H1 (cell line): ENCODE data around the gene NEGR1. TPM values are rescaled to one million over a fixed set of nuclear protein-coding genes. Genes with fewer than 3 reads are reported as not detected.

Source experiments
- CTCF ChIA-PET: fragments of 300-600 bp; sonication (Branson Sonifier 250); formaldehyde crosslinking; loops from one replicate; lab custom pipeline; 2021; ENCODE audit not compliant: partially characterized antibody; lab: Charles Lee
- POLR2A ChIA-PET: fragments of 300-600 bp; sonication (Branson Sonifier 250); formaldehyde crosslinking; loops from one replicate; lab custom pipeline; 2021; ENCODE audit warnings: inconsistent platforms; ENCODE audit not compliant: partially characterized antibody; lab: Charles Lee
- DNase-seq, 2 experiments: peaks; one replicate each; pipeline versions ENCODE4 v3.0.0 to v3.0.0-alpha.2; 2010 to 2022; ENCODE audit warnings: low spot score in 2 of 2, low read depth in 1 of 2, mixed read lengths in 1 of 2
- FAIRE-seq: peaks from 2 replicates; lab custom pipeline; 2011; peaks lifted over from hg19 to GRCh38; lab: Jason Lieb, UNC
- H2AFZ ChIP-seq: 2 replicates; pipeline ENCODE4 v1.8.1; 2012; ENCODE audit warnings: low read length, inconsistent platforms
- H2AK5ac ChIP-seq: 2 replicates; pipeline ENCODE4 v1.6.1; 2013; ENCODE audit warnings: low read depth, low read length
- H2BK120ac ChIP-seq: replicated peaks from 2 replicates; pipeline ENCODE3; 2013; ENCODE audit warnings: low read depth, low read length, inconsistent platforms
- H2BK12ac ChIP-seq: 2 replicates; pipeline ENCODE4 v1.6.1; 2013; ENCODE audit warnings: low read depth, low read length
- H2BK15ac ChIP-seq: 2 replicates; pipeline ENCODE4 v1.6.1; 2013; ENCODE audit warnings: low read length
- H2BK20ac ChIP-seq: 2 replicates; pipeline ENCODE4 v1.6.1; 2013; ENCODE audit warnings: low read length
- H2BK5ac ChIP-seq: 2 replicates; pipeline ENCODE4 v1.6.1; 2013; ENCODE audit warnings: low read depth, low read length
- H3K14ac ChIP-seq: 2 replicates; pipeline ENCODE4 v1.6.1; 2013; ENCODE audit warnings: inconsistent platforms; ENCODE audit not compliant: insufficient read length
- H3K18ac ChIP-seq: 2 replicates; pipeline ENCODE4 v1.6.1; 2013; ENCODE audit warnings: low read length; ENCODE audit errors: extremely low read depth
- H3K23ac ChIP-seq: 2 replicates; pipeline ENCODE4 v1.6.1; 2013; ENCODE audit warnings: inconsistent platforms; ENCODE audit not compliant: insufficient read length
- H3K23me2 ChIP-seq: 2 replicates; pipeline ENCODE4 v1.6.1; 2013; ENCODE audit warnings: low read depth, low read length
- H3K27ac ChIP-seq: 2 replicates; pipeline ENCODE4 v1.6.1; 2011; ENCODE audit warnings: low read depth, low read length, inconsistent platforms
- H3K27me3 ChIP-seq, 4 experiments: replicated peaks in 1 of 4; 1 replicate in 1 of 4; 2 replicates in 3 of 4; pipeline versions ENCODE4 v1.6.1 to v1.8.1; 2011 to 2013; ENCODE audit warnings: low read length in 3 of 4, mild to moderate bottlenecking in 3 of 4, inconsistent platforms in 2 of 4, mixed read lengths in 2 of 4, moderate library complexity in 1 of 4; ENCODE audit not compliant: control insufficient read depth in 3 of 4, insufficient read depth in 3 of 4; ENCODE audit errors: extremely low read depth in 1 of 4
- H3K36me3 ChIP-seq, 4 experiments: 2 replicates each; pipeline versions ENCODE4 v1.6.1 to v1.8.1; 2011 to 2013; ENCODE audit warnings: mild to moderate bottlenecking in 4 of 4, low read length in 3 of 4, moderate library complexity in 2 of 4, control low read depth in 1 of 4, inconsistent platforms in 1 of 4; ENCODE audit not compliant: insufficient read depth in 4 of 4, control insufficient read depth in 2 of 4
- H3K4ac ChIP-seq: replicated peaks from 2 replicates; pipeline ENCODE3; 2013; ENCODE audit warnings: low read length, low read depth, mixed read lengths, inconsistent platforms; ENCODE audit not compliant: insufficient read length
- H3K4me1 ChIP-seq, 4 experiments: replicated peaks in 1 of 4; 1 replicate in 1 of 4; 2 replicates in 3 of 4; pipeline versions ENCODE4 v1.6.1 to v1.8.1; 2011 to 2013; ENCODE audit warnings: low read length in 3 of 4, inconsistent platforms in 2 of 4, mixed read lengths in 1 of 4; ENCODE audit not compliant: insufficient read depth in 4 of 4, control insufficient read depth in 3 of 4
- H3K4me2 ChIP-seq, 2 experiments: 2 replicates each; pipeline versions ENCODE4 v1.6.1 to v1.8.1; 2011 to 2013; ENCODE audit warnings: low read depth in 2 of 2, low read length in 2 of 2, control low read depth in 1 of 2, inconsistent platforms in 1 of 2, mild to moderate bottlenecking in 1 of 2; ENCODE audit not compliant: insufficient read depth in 1 of 2
- H3K4me3 ChIP-seq, 4 experiments: fragments of 200-600, 300-600 bp in 1 of 4; sonication (generic), shearing (Covaris generic), sonication (Bioruptor Twin) in 1 of 4; 2 replicates each; pipeline versions ENCODE4 v1.5.1 to v1.8.1; 2011 to 2016; ENCODE audit warnings: low read length in 4 of 4, low read depth in 3 of 4, control low read depth in 2 of 4, inconsistent platforms in 2 of 4, mild to moderate bottlenecking in 2 of 4, mixed read lengths in 1 of 4, moderate library complexity in 1 of 4; ENCODE audit not compliant: insufficient read depth in 2 of 4; ENCODE audit errors: extremely low read depth in 1 of 4
- H3K56ac ChIP-seq: replicated peaks from 2 replicates; pipeline ENCODE3; 2013; ENCODE audit warnings: low read depth, mild to moderate bottlenecking, mixed read lengths, low read length, inconsistent platforms; ENCODE audit not compliant: insufficient read length
- H3K79me1 ChIP-seq: 2 replicates; pipeline ENCODE4 v1.6.1; 2013; ENCODE audit warnings: low read depth, low read length, control low read depth
- H3K79me2 ChIP-seq, 2 experiments: 2 replicates each; pipeline versions ENCODE4 v1.6.1 to v1.8.1; 2012 to 2013; ENCODE audit warnings: low read length in 2 of 2, mild to moderate bottlenecking in 2 of 2, inconsistent platforms in 1 of 2; ENCODE audit not compliant: insufficient read depth in 2 of 2, control insufficient read depth in 1 of 2
- H3K9ac ChIP-seq, 4 experiments: replicated peaks in 1 of 4; 1 replicate in 1 of 4; 2 replicates in 3 of 4; pipeline versions ENCODE4 v1.6.1 to v1.8.1; 2011 to 2013; ENCODE audit warnings: low read depth in 3 of 4, low read length in 3 of 4, control low read depth in 2 of 4, mild to moderate bottlenecking in 2 of 4, moderate library complexity in 2 of 4, inconsistent platforms in 1 of 4; ENCODE audit errors: extremely low read depth in 1 of 4
- H3K9me3 ChIP-seq, 2 experiments: 2 replicates each; pipeline versions ENCODE4 v1.6.1 to v1.8.1; 2012 to 2013; ENCODE audit warnings: mild to moderate bottlenecking in 2 of 2, moderate library complexity in 2 of 2, control low read depth in 1 of 2, inconsistent platforms in 1 of 2, low read depth in 1 of 2, low read length in 1 of 2, mixed read lengths in 1 of 2; ENCODE audit not compliant: insufficient read depth in 2 of 2
- H4K20me1 ChIP-seq, 2 experiments: replicated peaks in 1 of 2; 2 replicates each; pipeline versions ENCODE3 to v1.8.1; 2011 to 2013; ENCODE audit warnings: inconsistent platforms in 2 of 2, low read length in 2 of 2, mild to moderate bottlenecking in 1 of 2; ENCODE audit not compliant: insufficient read depth in 2 of 2, control insufficient read depth in 1 of 2
- H4K5ac ChIP-seq: 2 replicates; pipeline ENCODE4 v1.6.1; 2013; ENCODE audit warnings: low read length, low read depth, mixed read lengths, inconsistent platforms; ENCODE audit not compliant: insufficient read length
- H4K8ac ChIP-seq: 2 replicates; pipeline ENCODE4 v1.8.0; 2013; ENCODE audit warnings: mild to moderate bottlenecking, moderate library complexity, low read length, inconsistent platforms; ENCODE audit not compliant: insufficient read depth; ENCODE audit errors: extremely low read depth
- H4K91ac ChIP-seq: replicated peaks from 2 replicates; pipeline ENCODE3; 2013; ENCODE audit warnings: low read length, mixed read lengths, inconsistent platforms; ENCODE audit not compliant: insufficient read length
- ATF3 ChIP-seq: IDR thresholded peaks from 2 replicates; pipeline ENCODE4 v1.6.1; 2011; ENCODE audit warnings: low read depth, mild to moderate bottlenecking, low read length; ENCODE audit not compliant: insufficient read depth
- CBX5 ChIP-seq: fragments of 300-800, 300-1000 bp; sonication (generic); IDR thresholded peaks from 2 replicates; pipeline ENCODE4 v1.7.1; 2016; ENCODE audit warnings: antibody characterized with exemption, low read length, low read depth
- CHD1 ChIP-seq: IDR thresholded peaks from 2 replicates; pipeline ENCODE4 v1.6.1; 2012; ENCODE audit warnings: low read depth, low read length, improper control_type of control experiment
- CTBP2 ChIP-seq: IDR thresholded peaks from 2 replicates; pipeline ENCODE4 v1.7.0; 2011; ENCODE audit warnings: borderline replicate concordance, mild to moderate bottlenecking, moderate library complexity, mixed read lengths, low read length; ENCODE audit not compliant: insufficient read depth, insufficient read length
- E2F6 ChIP-seq: IDR thresholded peaks from 2 replicates; pipeline ENCODE4 v1.6.1; 2012; ENCODE audit warnings: inconsistent platforms
- KDM5A ChIP-seq: fragments of 200-600 bp; IDR thresholded peaks from 2 replicates; pipeline ENCODE4 v1.7.1; 2012; ENCODE audit warnings: mild to moderate bottlenecking, low read length, inconsistent platforms, mixed read lengths
- NRF1 ChIP-seq: IDR thresholded peaks from 2 replicates; pipeline ENCODE4 v1.6.1; 2011; ENCODE audit warnings: mild to moderate bottlenecking, low read depth, low read length, improper control_type of control experiment
- RBBP5 ChIP-seq: IDR thresholded peaks from 2 replicates; pipeline ENCODE4 v1.7.1; 2012; ENCODE audit warnings: low read depth, mild to moderate bottlenecking, inconsistent platforms, low read length, moderate library complexity, borderline replicate concordance
- SIN3A ChIP-seq, 2 experiments: IDR thresholded peaks in 1 of 2; conservative IDR thresholded peaks in 1 of 2; 2 replicates each; pipeline ENCODE4 v1.6.1; 2011 to 2012; ENCODE audit warnings: low read length in 2 of 2, improper control_type of control experiment in 1 of 2, low read depth in 1 of 2, mild to moderate bottlenecking in 1 of 2
- TAF1 ChIP-seq: IDR thresholded peaks from 2 replicates; pipeline ENCODE4 v1.6.1; 2011; ENCODE audit warnings: mild to moderate bottlenecking, low read depth, low read length
- TEAD4 ChIP-seq: IDR thresholded peaks from 2 replicates; pipeline ENCODE4 v1.6.1; 2012; ENCODE audit warnings: low read depth, low read length, inconsistent platforms, mixed read lengths
- ZNF274 ChIP-seq: IDR thresholded peaks from 2 replicates; pipeline ENCODE4 v1.7.0; 2012; ENCODE audit warnings: low read length, borderline replicate concordance; ENCODE audit errors: extremely low read depth
- polyA plus RNA-seq, 7 experiments: library from polyadenylated mRNA; depleted of rRNA in 3 of 7; stranded (reverse) in 5 of 7; unstranded in 2 of 7; fragments of >200 nt in 5 of 7; fragments of 200-250 nt in 2 of 7; gene quantifications; 1 replicate in 5 of 7; 2 replicates in 1 of 7; 4 replicates in 1 of 7; pipeline versions ENCODE4 v1.2.1 to v1.2.3, GENCODE V29; 2011 to 2013; ENCODE audit warnings: missing spikeins in 2 of 7, mixed read lengths in 2 of 7
- total RNA-seq: library from RNA; stranded (reverse); fragmentation: NEBNext Ultra II Directional; extraction: Animal tissue kit (Norgen Biotek cat#: 25700); gene quantifications from 2 replicates; pipeline ENCODE4 v1.2.1, GENCODE V29; 2021

The NEGR1 gene
- total and polyA plus RNA-seq, 2 of the 8 experiments (the other 6 are each of a cell fraction or from before 2014, with no cell fraction given), result 0.71 to 1.3 TPM

- Histone ChIP-seq H3K4me1 (peaks cover 0 to 6% (median under 1%) of the 10 kb centered on the region in 4 experiments; a peak in 3 of 7 replicates), H3K27ac (no peak overlapping the region), H3K56ac (no peak overlapping the region), H2AK5ac (no peak overlapping the region), H3K36me3 (no peaks in the 10 kb centered on the region), H3K4me3 (no peak overlapping the region), H2BK120ac (no peak overlapping the region), H4K91ac (no peak overlapping the region), H3K27me3 (peaks cover 0 to 15% (median 3%) of the 10 kb centered on the region in 4 experiments; a peak in 3 of 7 replicates), H2BK15ac (no peak overlapping the region), H3K23ac (no peak overlapping the region), H3K9me3 (no peaks in the 10 kb centered on the region), H3K18ac (no peak overlapping the region), H2BK12ac (no peak overlapping the region), H3K23me2 (peaks cover 20% of the 10 kb centered on the region), H4K5ac (no peak overlapping the region), H2BK5ac (no peak overlapping the region), H3K9ac (no peak overlapping the region), H3K79me2 (no peaks in the 10 kb centered on the region), H4K20me1 (no peaks in the 10 kb centered on the region), H3K14ac (no peak overlapping the region), H3K79me1 (no peaks in the 10 kb centered on the region), H3K4ac (no peak overlapping the region), H2BK20ac (no peak overlapping the region), H3K4me2 (no peak overlapping the region), H2AFZ (no peak overlapping the region), H4K8ac (no peak overlapping the region)
- ChIA-PET CTCF (interaction anchor here (0.6 kb wide), 2 partner anchors 277 to 388 kb away, joined by 3 to 4 read pairs; no protein-coding TSS in a partner anchor), POLR2A (no interaction called here)
- DNase-seq (no peak), FAIRE-seq (no peak)
- no peak for TF ChIP-seq CBX5
- TF ChIP-seq KDM5A, result no peak
- no peak for TF ChIP-seq NRF1
- TF ChIP-seq TEAD4, result no peak
- TF ChIP-seq E2F6, result no peak
- no peak for TF ChIP-seq CTBP2
- TF ChIP-seq TAF1, result no peak
- TF ChIP-seq CHD1, result no peak
- TF ChIP-seq RBBP5, result no peak
- TF ChIP-seq SIN3A (conservative IDR thresholded peaks at IDR 0.05 in 1 of 2, IDR thresholded peaks at IDR 0.05 in 1 of 2; ENCODE audit: low read depth in 1 of 2, low read length in 2 of 2), result no peak
- TF ChIP-seq ATF3, result no peak
- TF ChIP-seq ZNF274, result no peak
Measured at GRCh38 chr1:72280131-72280530, 2.2 kb downstream of the NEGR1 start.
